ENCODE measurements around the gene HHIPL2.

HHIPL2 gene

GRCh38 chr1:222547944-222548671 is at the start of gene HHIPL2:
HHIPL2 (minus strand) TSS chr1:222548104; CDS start chr1:222548044, 60 bp downstream.
- no peak for DNase-seq (ENCODE audit: low spot score)

GRCh38 chr1:222596696-222597095 is 48.8 kb upstream of the HHIPL2 start:
- DNase-seq (ENCODE audit: low spot score) = no peak

GRCh38 chr1:222594789-222595188 is 46.9 kb upstream of the HHIPL2 start:
- DNase-seq (ENCODE audit: low spot score) = no peak

GRCh38 chr1:222592171-222592570 is 44.3 kb upstream of the HHIPL2 start:
- peak; percentile 86 for DNase-seq (ENCODE audit: low spot score)

GRCh38 chr1:222589462-222590302 is 41.8 kb upstream of the HHIPL2 start, which contains the start of gene TAF1A:
TAF1A (minus strand) TSS chr1:222589933.
- DNase-seq (ENCODE audit: low spot score) = peak; percentile 89

GRCh38 chr1:222588135-222588534 is 40.2 kb upstream of the HHIPL2 start:
- no peak for DNase-seq (ENCODE audit: low spot score)

GRCh38 chr1:222586842-222587241 is 38.9 kb upstream of the HHIPL2 start:
- no peak for DNase-seq (ENCODE audit: low spot score)

GRCh38 chr1:222583079-222583478 is 35.2 kb upstream of the HHIPL2 start:
- DNase-seq (ENCODE audit: low spot score) = no peak

GRCh38 chr1:222582099-222582774 is 34.3 kb upstream of the HHIPL2 start:
- DNase-seq (ENCODE audit: low spot score) = peak; percentile 84

GRCh38 chr1:222579316-222579715 is 31.4 kb upstream of the HHIPL2 start:
- no peak for DNase-seq (ENCODE audit: low spot score)

- DNase-seq (ENCODE audit: low spot score) = no peak
Measured at GRCh38 chr1:222570837-222571236, 22.9 kb upstream of the HHIPL2 start.

- no peak for DNase-seq (ENCODE audit: low spot score)
Measured at GRCh38 chr1:222561656-222562055, 13.8 kb upstream of the HHIPL2 start.

- DNase-seq (ENCODE audit: low spot score) = no peak
Measured at GRCh38 chr1:222557574-222557973, 9.7 kb upstream of the HHIPL2 start.

GRCh38 chr1:222557148-222557547 is 9.2 kb upstream of the HHIPL2 start:
- no peak for DNase-seq (ENCODE audit: low spot score)

- no peak for DNase-seq (ENCODE audit: low spot score)
Measured at GRCh38 chr1:222555992-222556615, 8.2 kb upstream of the HHIPL2 start.

GRCh38 chr1:222554177-222554576 is 6.3 kb upstream of the HHIPL2 start:
- DNase-seq (ENCODE audit: low spot score) = no peak

- DNase-seq (ENCODE audit: low spot score) = no peak
Measured at GRCh38 chr1:222552882-222553281, 5.0 kb upstream of the HHIPL2 start.

- no peak for DNase-seq (ENCODE audit: low spot score)
Measured at GRCh38 chr1:222547260-222547614, 667 bp downstream of the HHIPL2 start.

- DNase-seq (ENCODE audit: low spot score) = peak; percentile 53
Measured at GRCh38 chr1:222546548-222547259, 1.2 kb downstream of the HHIPL2 start.

GRCh38 chr1:222546091-222546490 is 1.8 kb downstream of the HHIPL2 start:
- no peak for DNase-seq (ENCODE audit: low spot score)

- no peak for DNase-seq (ENCODE audit: low spot score)
Measured at GRCh38 chr1:222543817-222544216, 4.1 kb downstream of the HHIPL2 start.

- DNase-seq (ENCODE audit: low spot score) = no peak
Measured at GRCh38 chr1:222540598-222540995, 7.3 kb downstream of the HHIPL2 start.
